GM23338 (cell line): ENCODE measurements around the gene GNG7. TPM values are rescaled to one million over a fixed set of nuclear protein-coding genes. Genes with fewer than 3 reads are reported as not detected.

ENCODE experiments used
- ATAC-seq: fragments of 200-7000 bp; cut with Tn5 transposase; 3 replicates; pipeline ENCODE4 v1.9.1; 2020
- DNase-seq: peaks from one replicate; pipeline ENCODE4 v3.0.0-alpha.2; 2015; ENCODE audit warnings: low spot score
- H2AFZ ChIP-seq: fragments of 200-600 bp; sonication (generic); 2 replicates; pipeline ENCODE4 v1.8.0; 2016; ENCODE audit warnings: antibody characterized with exemption, mild to moderate bottlenecking, moderate library complexity
- H3F3A ChIP-seq: fragments of 200-600 bp; sonication (generic); replicated peaks from 2 replicates; pipeline ENCODE4 v1.8.0; 2017; ENCODE audit warnings: antibody characterized with exemption, mixed run types, low read depth
- H3K27ac ChIP-seq: fragments of 200-600 bp; sonication (generic); 2 replicates; pipeline ENCODE4 v1.6.1; 2016; ENCODE audit warnings: low read depth
- H3K27me3 ChIP-seq: fragments of 200-600 bp; sonication (generic); 2 replicates; pipeline ENCODE4 v1.8.0; 2016; ENCODE audit warnings: mild to moderate bottlenecking, mixed run types, moderate library complexity; ENCODE audit not compliant: insufficient read depth
- H3K36me3 ChIP-seq: fragments of 200-600 bp; sonication (generic); 2 replicates; pipeline ENCODE4 v1.8.0; 2016; ENCODE audit warnings: mild to moderate bottlenecking; ENCODE audit not compliant: insufficient read depth
- H3K4me1 ChIP-seq: fragments of 200-600 bp; sonication (generic); 2 replicates; pipeline ENCODE4 v1.8.0; 2016; ENCODE audit warnings: mild to moderate bottlenecking, moderate library complexity; ENCODE audit not compliant: insufficient read depth
- H3K4me2 ChIP-seq: fragments of 200-600 bp; sonication (generic); 2 replicates; pipeline ENCODE4 v1.7.1; 2017; ENCODE audit warnings: mixed run types
- H3K4me3 ChIP-seq: fragments of 200-600 bp; sonication (generic); 2 replicates; pipeline ENCODE4 v1.6.1; 2016; ENCODE audit warnings: mixed run types
- H3K79me2 ChIP-seq: fragments of 200-600 bp; sonication (generic); replicated peaks from 2 replicates; pipeline ENCODE4 v1.8.0; 2017; ENCODE audit warnings: mild to moderate bottlenecking; ENCODE audit not compliant: insufficient read depth
- H3K9me2 ChIP-seq: fragments of 200-600 bp; sonication (generic); 2 replicates; pipeline ENCODE4 v1.8.0; 2017; ENCODE audit not compliant: insufficient read depth
- H4K20me1 ChIP-seq: fragments of 200-600 bp; sonication (generic); replicated peaks from 2 replicates; pipeline ENCODE4 v1.8.0; 2017; ENCODE audit warnings: mild to moderate bottlenecking; ENCODE audit not compliant: insufficient read depth
- H3K27ac Mint-ChIP-seq: 2 replicates; pipeline ENCODE4 v1.8.0; 2020; ENCODE audit warnings: inconsistent platforms, mild to moderate bottlenecking, moderate library complexity, mixed read lengths
- H3K27me3 Mint-ChIP-seq: 3 replicates; pipeline ENCODE4 v1.8.0; 2022; ENCODE audit warnings: low read depth, mild to moderate bottlenecking, moderate library complexity, mixed read lengths, inconsistent platforms; ENCODE audit not compliant: insufficient read depth, poor library complexity
- H3K36me3 Mint-ChIP-seq: 3 replicates; pipeline ENCODE4 v1.8.0; 2021; ENCODE audit warnings: low read depth, mild to moderate bottlenecking, inconsistent platforms, moderate library complexity, mixed read lengths
- H3K4me1 Mint-ChIP-seq: 3 replicates; pipeline ENCODE4 v1.8.0; 2020; ENCODE audit warnings: mild to moderate bottlenecking, inconsistent platforms, mixed read lengths
- H3K4me3 Mint-ChIP-seq: 3 replicates; pipeline ENCODE4 v1.8.0; 2021; ENCODE audit warnings: moderate library complexity, mild to moderate bottlenecking, inconsistent platforms, mixed read lengths
- H3K9me3 Mint-ChIP-seq: 3 replicates; pipeline ENCODE4 v1.8.0; 2020; ENCODE audit warnings: moderate library complexity, mild to moderate bottlenecking, inconsistent platforms, mixed read lengths
- CREB1 ChIP-seq: fragments of 250-450 bp; sonication (Bioruptor Pico); IDR thresholded peaks from 2 replicates; pipeline ENCODE4 v1.5.0; 2020; ENCODE audit warnings: low read depth, mild to moderate bottlenecking, moderate library complexity
- EZH2 ChIP-seq: fragments of 200-600 bp; sonication (generic); IDR thresholded peaks from one replicate; pipeline ENCODE4 v1.8.0; 2017; ENCODE audit warnings: antibody characterized with exemption, mild to moderate bottlenecking, low read depth; ENCODE audit not compliant: unreplicated experiment
- EZH2phosphoT487 ChIP-seq: fragments of 200-600 bp; sonication (generic); IDR thresholded peaks from one replicate; pipeline ENCODE4 v1.8.1; 2018; ENCODE audit warnings: antibody characterized with exemption; ENCODE audit not compliant: unreplicated experiment
- NANOG ChIP-seq: IDR thresholded peaks from 2 replicates; pipeline ENCODE4 v1.6.1; 2016; ENCODE audit warnings: antibody characterized with exemption, borderline replicate concordance
- POLR2AphosphoS5 ChIP-seq: IDR thresholded peaks from 2 replicates; pipeline ENCODE4 v1.6.1; 2016; ENCODE audit warnings: antibody characterized with exemption, low read depth
- REST ChIP-seq: IDR thresholded peaks from one replicate; pipeline ENCODE4 v1.6.1; 2018; ENCODE audit warnings: antibody characterized with exemption; ENCODE audit not compliant: unreplicated experiment
- ZNF331 ChIP-seq: fragments of 250-450 bp; sonication (Bioruptor Pico); IDR thresholded peaks from 2 replicates; pipeline ENCODE4 v1.5.0; 2020; ENCODE audit warnings: low read depth, mild to moderate bottlenecking, moderate library complexity
- polyA plus RNA-seq: library from polyadenylated mRNA; unstranded; fragments of >200 nt; fragmentation: Nextera tagmentation; extraction: Ambion mirVana; gene quantifications from 2 replicates; pipeline ENCODE4 v1.2.1, GENCODE V29; 2016
- total RNA-seq: library from RNA; depleted of rRNA; stranded (reverse); fragments of >200 nt; shearing (Covaris generic); gene quantifications from 2 replicates; pipeline ENCODE4 v1.2.3, GENCODE V29; 2014
- TF ChIP-seq, protein P1 (sequence below): IDR thresholded peaks from 2 replicates; pipeline ENCODE4 v1.6.1; 2016; ENCODE audit warnings: antibody characterized with exemption
- TF ChIP-seq, protein P2 (sequence below): fragments of 250-450 bp; sonication (Bioruptor Pico); IDR thresholded peaks from 2 replicates; pipeline ENCODE4 v1.5.0; 2020; ENCODE audit warnings: mild to moderate bottlenecking, moderate library complexity

The GNG7 gene
- total and polyA plus RNA-seq, 2 experiments from 2014 or later: 5.1 to 5.4 TPM

DNA sequence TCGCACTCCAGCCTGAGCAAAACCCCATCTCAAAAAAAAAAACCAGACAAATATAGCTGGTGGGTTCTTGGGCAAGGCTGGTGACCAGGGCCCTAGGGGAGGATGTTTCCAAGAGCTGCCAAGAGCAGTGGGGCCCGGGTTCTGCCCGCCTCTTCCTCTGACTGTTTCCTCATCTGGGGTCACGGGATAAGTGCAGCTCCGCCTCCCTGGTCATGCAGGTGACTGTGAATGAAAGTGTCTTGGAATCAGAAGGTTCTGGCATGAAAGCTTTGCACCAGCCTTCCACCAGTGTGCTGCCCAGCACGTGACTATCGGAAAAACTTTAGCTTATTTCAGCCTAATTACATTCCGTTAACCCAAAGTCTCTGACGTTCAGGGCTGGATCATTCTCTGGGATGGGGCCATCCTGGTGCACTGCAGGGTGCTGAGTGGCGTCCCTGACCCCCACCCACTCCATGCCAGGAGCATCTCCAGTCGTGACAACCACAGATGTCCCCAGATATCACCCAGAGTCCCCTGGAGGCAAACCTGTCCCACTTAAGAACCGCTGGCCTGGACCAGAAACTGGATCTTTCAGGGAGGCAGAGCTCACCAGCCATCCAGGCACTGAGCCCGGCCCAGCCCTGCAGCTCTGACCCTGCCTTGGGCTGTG, 85.6 kb downstream of the GNG7 start:
- Mint-ChIP-seq H3K27ac (no peak overlapping the region), H3K9me3 (peaks cover 16% of the 10 kb centered on the region), H3K4me3 (no peak overlapping the region), H3K36me3 (peaks cover 4% of the 10 kb centered on the region; the same call in 2 of the 3 replicates), H3K27me3 (peaks cover 12% of the 10 kb centered on the region), H3K4me1 (peaks cover 22% of the 10 kb centered on the region)
- ATAC-seq (no peak), DNase-seq (no peak)
- no peaks in the 10 kb centered on the region for H4K20me1 ChIP-seq
- H3K27ac ChIP-seq: no peak overlapping the region
- H3K4me1 ChIP-seq: no peaks in the 10 kb centered on the region; the same call in 1 of the 2 replicates
- TF ChIP-seq EZH2phosphoT487 (no peak), NANOG (no peak), ZNF331 (CRISPR knock-in tag) (no peak), CREB1 (CRISPR knock-in tag) (no peak), REST (no peak), EZH2 (no peak), POLR2AphosphoS5 (no peak)
- TF ChIP-seq, protein P1, sequence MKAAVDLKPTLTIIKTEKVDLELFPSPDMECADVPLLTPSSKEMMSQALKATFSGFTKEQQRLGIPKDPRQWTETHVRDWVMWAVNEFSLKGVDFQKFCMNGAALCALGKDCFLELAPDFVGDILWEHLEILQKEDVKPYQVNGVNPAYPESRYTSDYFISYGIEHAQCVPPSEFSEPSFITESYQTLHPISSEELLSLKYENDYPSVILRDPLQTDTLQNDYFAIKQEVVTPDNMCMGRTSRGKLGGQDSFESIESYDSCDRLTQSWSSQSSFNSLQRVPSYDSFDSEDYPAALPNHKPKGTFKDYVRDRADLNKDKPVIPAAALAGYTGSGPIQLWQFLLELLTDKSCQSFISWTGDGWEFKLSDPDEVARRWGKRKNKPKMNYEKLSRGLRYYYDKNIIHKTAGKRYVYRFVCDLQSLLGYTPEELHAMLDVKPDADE: no peak
- TF ChIP-seq, protein P2, sequence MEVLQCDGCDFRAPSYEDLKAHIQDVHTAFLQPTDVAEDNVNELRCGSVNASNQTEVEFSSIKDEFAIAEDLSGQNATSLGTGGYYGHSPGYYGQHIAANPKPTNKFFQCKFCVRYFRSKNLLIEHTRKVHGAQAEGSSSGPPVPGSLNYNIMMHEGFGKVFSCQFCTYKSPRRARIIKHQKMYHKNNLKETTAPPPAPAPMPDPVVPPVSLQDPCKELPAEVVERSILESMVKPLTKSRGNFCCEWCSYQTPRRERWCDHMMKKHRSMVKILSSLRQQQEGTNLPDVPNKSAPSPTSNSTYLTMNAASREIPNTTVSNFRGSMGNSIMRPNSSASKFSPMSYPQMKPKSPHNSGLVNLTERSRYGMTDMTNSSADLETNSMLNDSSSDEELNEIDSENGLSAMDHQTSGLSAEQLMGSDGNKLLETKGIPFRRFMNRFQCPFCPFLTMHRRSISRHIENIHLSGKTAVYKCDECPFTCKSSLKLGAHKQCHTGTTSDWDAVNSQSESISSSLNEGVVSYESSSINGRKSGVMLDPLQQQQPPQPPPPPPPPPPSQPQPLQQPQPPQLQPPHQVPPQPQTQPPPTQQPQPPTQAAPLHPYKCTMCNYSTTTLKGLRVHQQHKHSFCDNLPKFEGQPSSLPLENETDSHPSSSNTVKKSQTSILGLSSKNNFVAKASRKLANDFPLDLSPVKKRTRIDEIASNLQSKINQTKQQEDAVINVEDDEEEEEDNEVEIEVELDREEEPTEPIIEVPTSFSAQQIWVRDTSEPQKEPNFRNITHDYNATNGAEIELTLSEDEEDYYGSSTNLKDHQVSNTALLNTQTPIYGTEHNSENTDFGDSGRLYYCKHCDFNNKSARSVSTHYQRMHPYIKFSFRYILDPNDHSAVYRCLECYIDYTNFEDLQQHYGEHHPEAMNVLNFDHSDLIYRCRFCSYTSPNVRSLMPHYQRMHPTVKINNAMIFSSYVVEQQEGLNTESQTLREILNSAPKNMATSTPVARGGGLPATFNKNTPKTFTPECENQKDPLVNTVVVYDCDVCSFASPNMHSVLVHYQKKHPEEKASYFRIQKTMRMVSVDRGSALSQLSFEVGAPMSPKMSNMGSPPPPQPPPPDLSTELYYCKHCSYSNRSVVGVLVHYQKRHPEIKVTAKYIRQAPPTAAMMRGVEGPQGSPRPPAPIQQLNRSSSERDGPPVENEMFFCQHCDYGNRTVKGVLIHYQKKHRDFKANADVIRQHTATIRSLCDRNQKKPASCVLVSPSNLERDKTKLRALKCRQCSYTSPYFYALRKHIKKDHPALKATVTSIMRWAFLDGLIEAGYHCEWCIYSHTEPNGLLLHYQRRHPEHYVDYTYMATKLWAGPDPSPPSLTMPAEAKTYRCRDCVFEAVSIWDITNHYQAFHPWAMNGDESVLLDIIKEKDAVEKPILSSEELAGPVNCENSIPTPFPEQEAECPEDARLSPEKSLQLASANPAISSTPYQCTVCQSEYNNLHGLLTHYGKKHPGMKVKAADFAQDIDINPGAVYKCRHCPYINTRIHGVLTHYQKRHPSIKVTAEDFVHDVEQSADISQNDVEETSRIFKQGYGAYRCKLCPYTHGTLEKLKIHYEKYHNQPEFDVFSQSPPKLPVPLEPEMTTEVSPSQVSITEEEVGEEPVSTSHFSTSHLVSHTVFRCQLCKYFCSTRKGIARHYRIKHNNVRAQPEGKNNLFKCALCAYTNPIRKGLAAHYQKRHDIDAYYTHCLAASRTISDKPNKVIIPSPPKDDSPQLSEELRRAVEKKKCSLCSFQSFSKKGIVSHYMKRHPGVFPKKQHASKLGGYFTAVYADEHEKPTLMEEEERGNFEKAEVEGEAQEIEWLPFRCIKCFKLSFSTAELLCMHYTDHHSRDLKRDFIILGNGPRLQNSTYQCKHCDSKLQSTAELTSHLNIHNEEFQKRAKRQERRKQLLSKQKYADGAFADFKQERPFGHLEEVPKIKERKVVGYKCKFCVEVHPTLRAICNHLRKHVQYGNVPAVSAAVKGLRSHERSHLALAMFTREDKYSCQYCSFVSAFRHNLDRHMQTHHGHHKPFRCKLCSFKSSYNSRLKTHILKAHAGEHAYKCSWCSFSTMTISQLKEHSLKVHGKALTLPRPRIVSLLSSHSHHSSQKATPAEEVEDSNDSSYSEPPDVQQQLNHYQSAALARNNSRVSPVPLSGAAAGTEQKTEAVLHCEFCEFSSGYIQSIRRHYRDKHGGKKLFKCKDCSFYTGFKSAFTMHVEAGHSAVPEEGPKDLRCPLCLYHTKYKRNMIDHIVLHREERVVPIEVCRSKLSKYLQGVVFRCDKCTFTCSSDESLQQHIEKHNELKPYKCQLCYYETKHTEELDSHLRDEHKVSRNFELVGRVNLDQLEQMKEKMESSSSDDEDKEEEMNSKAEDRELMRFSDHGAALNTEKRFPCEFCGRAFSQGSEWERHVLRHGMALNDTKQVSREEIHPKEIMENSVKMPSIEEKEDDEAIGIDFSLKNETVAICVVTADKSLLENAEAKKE (CRISPR knock-in tag): no peak
- no peak overlapping the region for H3K4me2 ChIP-seq
- no peaks in the 10 kb centered on the region for H3K27me3 ChIP-seq
- no peaks in the 10 kb centered on the region for H3F3A ChIP-seq
- H2AFZ ChIP-seq: no peak overlapping the region
- no peaks in the 10 kb centered on the region for H3K9me2 ChIP-seq
- no peaks in the 10 kb centered on the region for H3K79me2 ChIP-seq
- H3K36me3 ChIP-seq: no peaks in the 10 kb centered on the region
- H3K4me3 ChIP-seq: no peak overlapping the region
